ENCODE data around the gene TP53AIP1. TPM values are rescaled to one million over a fixed set of nuclear protein-coding genes. Genes with fewer than 3 reads are reported as not detected.

Gene TP53AIP1
- total and polyA plus RNA-seq, 9 of the 15 experiments (the other 6 are each of a cell fraction or from before 2014, with no cell fraction given), result not detected

DNA sequence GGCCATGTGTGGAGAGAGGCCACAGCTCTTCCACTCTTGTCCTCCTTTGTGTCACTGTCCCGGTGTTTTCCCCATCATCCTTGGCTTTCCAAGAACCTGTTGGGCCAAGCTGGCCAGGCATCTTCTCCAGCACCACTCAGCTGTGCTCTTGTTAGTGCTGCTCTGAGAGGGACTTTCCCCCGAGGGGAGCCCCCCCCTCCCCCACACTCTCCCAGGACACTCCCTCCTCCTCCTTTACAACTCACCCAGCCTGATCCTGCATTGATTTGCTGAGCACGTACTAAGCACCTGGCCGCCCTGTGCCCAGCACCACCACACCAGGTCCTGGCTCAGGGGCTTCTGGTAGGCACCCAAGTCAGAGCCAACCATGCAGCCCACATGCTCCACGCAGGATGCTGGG is 13.2 kb downstream of the TP53AIP1 start (continued):
- TF ChIP-seq, protein P1, sequence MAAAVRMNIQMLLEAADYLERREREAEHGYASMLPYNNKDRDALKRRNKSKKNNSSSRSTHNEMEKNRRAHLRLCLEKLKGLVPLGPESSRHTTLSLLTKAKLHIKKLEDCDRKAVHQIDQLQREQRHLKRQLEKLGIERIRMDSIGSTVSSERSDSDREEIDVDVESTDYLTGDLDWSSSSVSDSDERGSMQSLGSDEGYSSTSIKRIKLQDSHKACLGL (CRISPR knock-in tag; IDR thresholded peaks at IDR 0.05; ENCODE audit: borderline replicate concordance, poor library complexity, severe bottlenecking), result no peak
- TF ChIP-seq ZBED1 (IDR thresholded peaks at IDR 0.05), result no peak
- TF ChIP-seq, protein P2, sequence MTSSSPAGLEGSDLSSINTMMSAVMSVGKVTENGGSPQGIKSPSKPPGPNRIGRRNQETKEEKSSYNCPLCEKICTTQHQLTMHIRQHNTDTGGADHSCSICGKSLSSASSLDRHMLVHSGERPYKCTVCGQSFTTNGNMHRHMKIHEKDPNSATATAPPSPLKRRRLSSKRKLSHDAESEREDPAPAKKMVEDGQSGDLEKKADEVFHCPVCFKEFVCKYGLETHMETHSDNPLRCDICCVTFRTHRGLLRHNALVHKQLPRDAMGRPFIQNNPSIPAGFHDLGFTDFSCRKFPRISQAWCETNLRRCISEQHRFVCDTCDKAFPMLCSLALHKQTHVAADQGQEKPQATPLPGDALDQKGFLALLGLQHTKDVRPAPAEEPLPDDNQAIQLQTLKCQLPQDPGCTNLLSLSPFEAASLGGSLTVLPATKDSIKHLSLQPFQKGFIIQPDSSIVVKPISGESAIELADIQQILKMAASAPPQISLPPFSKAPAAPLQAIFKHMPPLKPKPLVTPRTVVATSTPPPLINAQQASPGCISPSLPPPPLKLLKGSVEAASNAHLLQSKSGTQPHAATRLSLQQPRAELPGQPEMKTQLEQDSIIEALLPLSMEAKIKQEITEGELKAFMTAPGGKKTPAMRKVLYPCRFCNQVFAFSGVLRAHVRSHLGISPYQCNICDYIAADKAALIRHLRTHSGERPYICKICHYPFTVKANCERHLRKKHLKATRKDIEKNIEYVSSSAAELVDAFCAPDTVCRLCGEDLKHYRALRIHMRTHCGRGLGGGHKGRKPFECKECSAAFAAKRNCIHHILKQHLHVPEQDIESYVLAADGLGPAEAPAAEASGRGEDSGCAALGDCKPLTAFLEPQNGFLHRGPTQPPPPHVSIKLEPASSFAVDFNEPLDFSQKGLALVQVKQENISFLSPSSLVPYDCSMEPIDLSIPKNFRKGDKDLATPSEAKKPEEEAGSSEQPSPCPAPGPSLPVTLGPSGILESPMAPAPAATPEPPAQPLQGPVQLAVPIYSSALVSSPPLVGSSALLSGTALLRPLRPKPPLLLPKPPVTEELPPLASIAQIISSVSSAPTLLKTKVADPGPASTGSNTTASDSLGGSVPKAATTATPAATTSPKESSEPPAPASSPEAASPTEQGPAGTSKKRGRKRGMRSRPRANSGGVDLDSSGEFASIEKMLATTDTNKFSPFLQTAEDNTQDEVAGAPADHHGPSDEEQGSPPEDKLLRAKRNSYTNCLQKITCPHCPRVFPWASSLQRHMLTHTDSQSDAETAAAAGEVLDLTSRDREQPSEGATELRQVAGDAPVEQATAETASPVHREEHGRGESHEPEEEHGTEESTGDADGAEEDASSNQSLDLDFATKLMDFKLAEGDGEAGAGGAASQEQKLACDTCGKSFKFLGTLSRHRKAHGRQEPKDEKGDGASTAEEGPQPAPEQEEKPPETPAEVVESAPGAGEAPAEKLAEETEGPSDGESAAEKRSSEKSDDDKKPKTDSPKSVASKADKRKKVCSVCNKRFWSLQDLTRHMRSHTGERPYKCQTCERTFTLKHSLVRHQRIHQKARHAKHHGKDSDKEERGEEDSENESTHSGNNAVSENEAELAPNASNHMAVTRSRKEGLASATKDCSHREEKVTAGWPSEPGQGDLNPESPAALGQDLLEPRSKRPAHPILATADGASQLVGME (CRISPR knock-in tag; IDR thresholded peaks at IDR 0.05), result no peak
- TF ChIP-seq DMBX1 (CRISPR knock-in tag; IDR thresholded peaks at IDR 0.05; ENCODE audit: borderline replicate concordance), result no peak

DNA sequence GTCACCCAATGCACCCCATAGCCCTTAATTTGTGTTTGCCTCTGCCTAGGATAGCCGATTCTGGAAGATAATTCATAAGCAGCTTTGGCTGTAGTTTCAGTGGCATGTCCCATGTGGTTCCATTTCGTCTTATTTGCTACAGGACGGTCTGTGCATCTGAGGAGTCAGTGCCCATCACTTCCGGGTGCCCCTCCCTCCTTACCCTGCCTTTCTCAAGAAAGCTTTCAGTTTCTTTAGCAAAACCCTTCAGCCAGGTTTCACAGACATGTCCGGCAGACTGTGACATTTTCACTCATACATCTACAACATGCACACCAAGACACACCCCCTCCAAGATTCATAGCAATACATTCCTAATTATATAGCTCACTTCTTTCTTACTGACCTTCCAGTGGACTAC is 14.3 kb downstream of the TP53AIP1 start:
- H3K9me1 ChIP-seq (ENCODE audit: control insufficient read depth, insufficient read depth, low read length), result no peaks in the 10 kb centered on the region
- no peaks in the 10 kb centered on the region for H3K36me3 ChIP-seq (ENCODE audit: control insufficient read depth, insufficient read depth, low read length)
- DNase-seq (ENCODE audit: extremely low read depth in 1 of 4, low spot score in 3 of 4), result no peak
- no peak for FAIRE-seq
- no TSS peak for BruUV-seq (replicated peaks)
- no peak overlapping the region for H3K27ac ChIP-seq (ENCODE audit: extremely low read depth, low read depth, low read length)
- no peaks in the 10 kb centered on the region for H3K4me1 ChIP-seq (replicated peaks in 1 of 2; ENCODE audit: control insufficient read depth in 2 of 2, insufficient read depth in 2 of 2, low read length in 2 of 2)
- no peak overlapping the region for H2AFZ ChIP-seq (ENCODE audit: low read depth, low read length)
- 0% methylated on average over 4 of the region's 5 CpGs for WGBS (ENCODE audit: insufficient coverage, low coverage, missing lambda C conversion rate)
- peaks cover 0 to 7% of the 10 kb centered on the region in 2 experiments; a peak in 1 of 5 replicates for H3K27me3 ChIP-seq (ENCODE audit: control insufficient read depth in 2 of 2, insufficient read depth in 2 of 2, low read length in 2 of 2)
- H3K9ac ChIP-seq (ENCODE audit: insufficient read depth in 1 of 2, low read depth in 2 of 2, low read length in 2 of 2), result no peak overlapping the region
- in situ Hi-C loops (cut with MboI), result no loop called here
- no peaks in the 10 kb centered on the region for H4K20me1 ChIP-seq (replicated peaks; ENCODE audit: control insufficient read depth, insufficient read depth, low read length)
- no peak overlapping the region for H3K4me2 ChIP-seq (ENCODE audit: insufficient read depth, low read length)
- POLR2A ChIA-PET, result interaction anchor here (1.3 kb wide), 1 partner anchor 34 kb away, joined by 4 read pairs; no protein-coding TSS in a partner anchor
- no peaks in the 10 kb centered on the region for H3K9me3 ChIP-seq (replicated peaks; ENCODE audit: control insufficient read depth, insufficient read depth, low read depth, low read length)
- no peaks in the 10 kb centered on the region for H3K79me2 ChIP-seq (ENCODE audit: control insufficient read depth, insufficient read depth, low read length)
- CTCF ChIA-PET (ENCODE audit: low intra/inter-chr PET ratio), result no interaction called here
- no peak overlapping the region for H3K4me3 ChIP-seq
- intact Hi-C loops (cut with micrococcal nuclease), result no loop called here
- ATAC-seq, result no peak
- TF ChIP-seq PHF8 (IDR thresholded peaks at IDR 0.05; ENCODE audit: borderline replicate concordance, low read length) (no peak), SAFB2 (IDR thresholded peaks at IDR 0.05; ENCODE audit: borderline replicate concordance, low read depth, low read length, severe bottlenecking) (no peak), GABPA (tag; conservative IDR thresholded peaks at IDR 0.05; ENCODE audit: low read depth) (no peak), SMARCE1 (IDR thresholded peaks at IDR 0.05) (no peak), ZNF232 (CRISPR knock-in tag; IDR thresholded peaks at IDR 0.05) (no peak), ZNF354B (CRISPR knock-in tag; IDR thresholded peaks at IDR 0.05) (no peak), NFE2L1 (tag; IDR thresholded peaks at IDR 0.05; ENCODE audit: borderline replicate concordance, low read depth) (no peak)
- TF ChIP-seq, protein P3, sequence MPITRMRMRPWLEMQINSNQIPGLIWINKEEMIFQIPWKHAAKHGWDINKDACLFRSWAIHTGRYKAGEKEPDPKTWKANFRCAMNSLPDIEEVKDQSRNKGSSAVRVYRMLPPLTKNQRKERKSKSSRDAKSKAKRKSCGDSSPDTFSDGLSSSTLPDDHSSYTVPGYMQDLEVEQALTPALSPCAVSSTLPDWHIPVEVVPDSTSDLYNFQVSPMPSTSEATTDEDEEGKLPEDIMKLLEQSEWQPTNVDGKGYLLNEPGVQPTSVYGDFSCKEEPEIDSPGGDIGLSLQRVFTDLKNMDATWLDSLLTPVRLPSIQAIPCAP (CRISPR knock-in tag; IDR thresholded peaks at IDR 0.05; ENCODE audit: borderline replicate concordance), result no peak
- TF ChIP-seq, protein P4, sequence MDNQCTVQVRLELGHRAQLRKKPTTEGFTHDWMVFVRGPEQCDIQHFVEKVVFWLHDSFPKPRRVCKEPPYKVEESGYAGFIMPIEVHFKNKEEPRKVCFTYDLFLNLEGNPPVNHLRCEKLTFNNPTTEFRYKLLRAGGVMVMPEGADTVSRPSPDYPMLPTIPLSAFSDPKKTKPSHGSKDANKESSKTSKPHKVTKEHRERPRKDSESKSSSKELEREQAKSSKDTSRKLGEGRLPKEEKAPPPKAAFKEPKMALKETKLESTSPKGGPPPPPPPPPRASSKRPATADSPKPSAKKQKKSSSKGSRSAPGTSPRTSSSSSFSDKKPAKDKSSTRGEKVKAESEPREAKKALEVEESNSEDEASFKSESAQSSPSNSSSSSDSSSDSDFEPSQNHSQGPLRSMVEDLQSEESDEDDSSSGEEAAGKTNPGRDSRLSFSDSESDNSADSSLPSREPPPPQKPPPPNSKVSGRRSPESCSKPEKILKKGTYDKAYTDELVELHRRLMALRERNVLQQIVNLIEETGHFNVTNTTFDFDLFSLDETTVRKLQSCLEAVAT (IDR thresholded peaks at IDR 0.05), result no peak

Data from K562 (cell line).